ENCODE measurements around the gene CHST5. TPM values are rescaled to one million over a fixed set of nuclear protein-coding genes. Genes with fewer than 3 reads are reported as not detected.
"Not testable (repeated sequence)": the region's sequence is repeated elsewhere in the genome, so short reads cannot be mapped to it uniquely, and the experiment has no call there.

CHST5 gene
- total RNA-seq, 2 experiments from 2014 or later: not detected

DNA sequence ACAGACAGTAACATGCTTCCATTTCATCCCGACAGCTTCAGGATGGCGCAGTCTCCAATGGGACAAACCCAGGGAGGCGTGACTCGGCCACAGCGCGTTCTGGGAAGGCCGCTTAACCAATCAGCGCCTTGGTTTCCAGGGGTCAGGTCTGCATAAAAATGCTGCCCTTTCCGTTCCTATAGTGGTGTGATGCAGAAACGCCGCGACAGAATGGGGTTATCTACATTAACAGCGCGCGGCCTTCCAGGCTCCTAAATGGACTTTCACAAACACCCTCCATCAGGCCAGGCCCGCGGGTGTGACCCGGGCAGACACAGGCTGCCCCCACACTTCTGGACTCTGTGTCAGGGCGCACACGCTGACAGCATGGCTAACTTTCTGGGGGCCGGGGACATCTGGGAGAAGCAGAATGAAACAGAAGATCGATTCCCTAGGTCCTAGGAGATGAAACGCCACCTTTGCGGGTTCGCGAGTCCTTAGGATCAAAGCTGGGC is 19.4 kb upstream of the CHST5 start:
- H3K4me1 Mint-ChIP-seq (ENCODE audit: low read depth): peaks cover 13% of the 10 kb centered on the region
- H3K4me3 Mint-ChIP-seq: peak overlapping the region; percentile 88
- intact Hi-C loops (cut with DNase I, micrococcal nuclease): loop anchor here (5.0 to 10.0 kb wide), 2 partner anchors 888 to 1640 kb away; partner anchors contain the start of genes MON1B (in 1 of the 2), RFWD3 (in 1 of the 2) and SYCE1L (in 1 of the 2)
- H3K27ac Mint-ChIP-seq: peak overlapping the region; percentile 65
- DNase-seq: peak in 1 of 14 experiments; percentile 21
- TF ChIP-seq, protein P1, sequence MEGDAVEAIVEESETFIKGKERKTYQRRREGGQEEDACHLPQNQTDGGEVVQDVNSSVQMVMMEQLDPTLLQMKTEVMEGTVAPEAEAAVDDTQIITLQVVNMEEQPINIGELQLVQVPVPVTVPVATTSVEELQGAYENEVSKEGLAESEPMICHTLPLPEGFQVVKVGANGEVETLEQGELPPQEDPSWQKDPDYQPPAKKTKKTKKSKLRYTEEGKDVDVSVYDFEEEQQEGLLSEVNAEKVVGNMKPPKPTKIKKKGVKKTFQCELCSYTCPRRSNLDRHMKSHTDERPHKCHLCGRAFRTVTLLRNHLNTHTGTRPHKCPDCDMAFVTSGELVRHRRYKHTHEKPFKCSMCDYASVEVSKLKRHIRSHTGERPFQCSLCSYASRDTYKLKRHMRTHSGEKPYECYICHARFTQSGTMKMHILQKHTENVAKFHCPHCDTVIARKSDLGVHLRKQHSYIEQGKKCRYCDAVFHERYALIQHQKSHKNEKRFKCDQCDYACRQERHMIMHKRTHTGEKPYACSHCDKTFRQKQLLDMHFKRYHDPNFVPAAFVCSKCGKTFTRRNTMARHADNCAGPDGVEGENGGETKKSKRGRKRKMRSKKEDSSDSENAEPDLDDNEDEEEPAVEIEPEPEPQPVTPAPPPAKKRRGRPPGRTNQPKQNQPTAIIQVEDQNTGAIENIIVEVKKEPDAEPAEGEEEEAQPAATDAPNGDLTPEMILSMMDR (IDR thresholded peaks at IDR 0.05): no peak
- Histone ChIP-seq H3K4me3 (ENCODE audit: low read length) (peak overlapping the region; percentile 74), H3K27me3 (ENCODE audit: control insufficient read depth in 1 of 2, insufficient read depth in 2 of 2, low read length in 2 of 2) (peaks cover 0 to 3% of the 10 kb centered on the region in 2 experiments), H3K27ac (ENCODE audit: low read depth in 1 of 2, low read length in 2 of 2) (peak overlapping the region; percentile 58 to 82), H3K9me3 (ENCODE audit: control insufficient read depth in 1 of 2, insufficient read depth in 1 of 2, low read length in 2 of 2) (no peaks in the 10 kb centered on the region), H3K4me1 (ENCODE audit: insufficient read depth, low read length) (peaks cover 19% of the 10 kb centered on the region), H3K36me3 (ENCODE audit: insufficient read depth, low read length) (no peaks in the 10 kb centered on the region)
- CTCF ChIA-PET: interaction anchor here (1.0 to 3.5 kb wide), 9 partner anchors 10 to 356 kb away, joined by 3 to 17 read pairs (median 4); partner anchors contain the start of genes ADAT1 and GABARAPL2
- H3K27me3 Mint-ChIP-seq: peaks cover 8% of the 10 kb centered on the region
- POLR2A ChIA-PET: interaction anchor here (1.0 to 4.9 kb wide), 6 partner anchors 10 to 121 kb away, joined by 6 to 48 read pairs (median 18); partner anchors contain the start of genes ADAT1, CFDP1, GABARAPL2 and KARS1
- H3K36me3 Mint-ChIP-seq (ENCODE audit: low read depth): no peaks in the 10 kb centered on the region
- no peak for ATAC-seq (ENCODE audit: poor library complexity)
- H3K9me3 Mint-ChIP-seq: no peaks in the 10 kb centered on the region

DNA sequence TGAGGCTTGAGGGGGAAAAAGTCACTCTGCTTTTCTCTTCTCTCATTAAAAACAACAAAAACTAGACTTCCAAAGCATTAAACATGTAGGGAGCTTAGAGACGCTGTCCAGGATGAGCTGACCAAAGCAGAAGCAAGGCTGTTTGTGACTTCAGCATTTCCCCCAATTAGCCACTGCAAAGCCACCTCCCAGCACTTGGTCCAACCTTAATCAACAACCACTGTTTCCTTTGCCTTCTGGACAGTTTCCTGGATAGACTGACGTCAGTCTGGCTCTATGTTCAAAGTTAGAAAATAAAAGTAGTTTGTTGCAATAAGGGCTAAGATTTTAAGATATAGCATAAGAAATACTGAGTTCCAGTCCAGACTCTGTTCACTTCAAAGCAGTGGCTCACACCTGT is 17.0 kb upstream of the CHST5 start:
- DNase-seq (no peak), ATAC-seq (ENCODE audit: poor library complexity) (no peak)
- Histone ChIP-seq H3K36me3 (ENCODE audit: insufficient read depth, low read length) (no peaks in the 10 kb centered on the region), H3K4me1 (ENCODE audit: insufficient read depth, low read length) (peaks cover 23% of the 10 kb centered on the region), H3K4me3 (ENCODE audit: low read length) (no peak overlapping the region), H3K27me3 (ENCODE audit: control insufficient read depth in 1 of 2, insufficient read depth in 2 of 2, low read length in 2 of 2) (no peaks in the 10 kb centered on the region), H3K9me3 (ENCODE audit: control insufficient read depth in 1 of 2, insufficient read depth in 1 of 2, low read length in 2 of 2) (no peaks in the 10 kb centered on the region), H3K27ac (ENCODE audit: low read depth in 1 of 2, low read length in 2 of 2) (no peak overlapping the region)
- intact Hi-C loops (cut with DNase I, micrococcal nuclease): loop anchor here in 1 of 2 experiments (10.0 kb wide), 1 partner anchor 1642 kb away; the partner anchor contains the start of genes MON1B and SYCE1L
- peaks cover 8% of the 10 kb centered on the region for H3K27me3 Mint-ChIP-seq
- H3K36me3 Mint-ChIP-seq (ENCODE audit: low read depth): no peaks in the 10 kb centered on the region
- no peaks in the 10 kb centered on the region for H3K9me3 Mint-ChIP-seq
- H3K4me3 Mint-ChIP-seq: no peak overlapping the region
- ChIA-PET CTCF (interaction anchor here (2.0 to 2.9 kb wide), 2 partner anchors 35 to 89 kb away, joined by 5 to 15 read pairs; no protein-coding TSS in a partner anchor), POLR2A (no interaction called here)
- H3K4me1 Mint-ChIP-seq (ENCODE audit: low read depth): peaks cover 13% of the 10 kb centered on the region
- TF ChIP-seq, protein P1 (IDR thresholded peaks at IDR 0.05): no peak
- H3K27ac Mint-ChIP-seq: no peak overlapping the region

DNA sequence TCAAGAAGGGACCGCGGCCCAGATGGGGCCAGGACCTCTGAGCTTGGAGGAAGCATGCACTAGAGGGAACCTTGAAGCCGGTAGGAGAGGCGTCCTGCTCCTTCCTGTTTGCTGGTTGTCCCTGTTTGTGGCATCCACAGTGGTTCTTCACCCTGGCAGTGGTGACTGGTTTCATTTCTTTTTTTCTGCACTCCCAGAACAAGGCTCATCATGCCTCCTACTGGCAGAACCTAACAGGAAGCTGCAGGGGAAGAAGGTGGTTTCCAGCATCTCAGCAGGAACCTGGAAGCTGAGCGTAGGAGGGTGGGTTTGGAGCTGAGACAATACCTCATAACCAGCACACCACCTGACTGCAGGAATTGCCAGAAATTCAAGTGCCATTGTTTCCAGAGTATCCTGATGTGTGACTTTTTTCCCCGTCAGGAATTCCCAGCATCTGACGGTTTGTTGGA is 14.3 kb upstream of the CHST5 start:
- Histone ChIP-seq H3K4me1 (ENCODE audit: insufficient read depth, low read length) (peaks cover 9% of the 10 kb centered on the region), H3K27ac (ENCODE audit: low read depth in 1 of 2, low read length in 2 of 2) (no peak overlapping the region), H3K4me3 (ENCODE audit: low read length) (no peak overlapping the region), H3K36me3 (ENCODE audit: insufficient read depth, low read length) (no peaks in the 10 kb centered on the region), H3K9me3 (ENCODE audit: control insufficient read depth in 1 of 2, insufficient read depth in 1 of 2, low read length in 2 of 2) (no peaks in the 10 kb centered on the region), H3K27me3 (ENCODE audit: control insufficient read depth in 1 of 2, insufficient read depth in 2 of 2, low read length in 2 of 2) (no peaks in the 10 kb centered on the region)
- ChIA-PET CTCF (interaction anchor here (0.8 to 3.4 kb wide), 4 partner anchors 33 to 85 kb away, joined by 3 to 18 read pairs (median 4); no protein-coding TSS in a partner anchor), POLR2A (interaction anchor here (0.6 to 0.7 kb wide), 2 partner anchors 20 to 99 kb away, joined by 3 read pairs; no protein-coding TSS in a partner anchor)
- DNase-seq: peak in 4 of 14 experiments; percentile 14 to 76 (median 60)
- Mint-ChIP-seq H3K4me3 (no peak overlapping the region), H3K4me1 (ENCODE audit: low read depth) (peaks cover 1% of the 10 kb centered on the region), H3K27me3 (peaks cover 8% of the 10 kb centered on the region), H3K27ac (no peak overlapping the region), H3K9me3 (no peaks in the 10 kb centered on the region), H3K36me3 (ENCODE audit: low read depth) (no peaks in the 10 kb centered on the region)
- TF ChIP-seq, protein P1 (IDR thresholded peaks at IDR 0.05): no peak
- peak; percentile 73 for ATAC-seq (ENCODE audit: poor library complexity)
- intact Hi-C loops (cut with DNase I, micrococcal nuclease): loop anchor here in 1 of 2 experiments (10.0 kb wide), 1 partner anchor 1645 kb away; the partner anchor contains the start of genes MON1B and SYCE1L

DNA sequence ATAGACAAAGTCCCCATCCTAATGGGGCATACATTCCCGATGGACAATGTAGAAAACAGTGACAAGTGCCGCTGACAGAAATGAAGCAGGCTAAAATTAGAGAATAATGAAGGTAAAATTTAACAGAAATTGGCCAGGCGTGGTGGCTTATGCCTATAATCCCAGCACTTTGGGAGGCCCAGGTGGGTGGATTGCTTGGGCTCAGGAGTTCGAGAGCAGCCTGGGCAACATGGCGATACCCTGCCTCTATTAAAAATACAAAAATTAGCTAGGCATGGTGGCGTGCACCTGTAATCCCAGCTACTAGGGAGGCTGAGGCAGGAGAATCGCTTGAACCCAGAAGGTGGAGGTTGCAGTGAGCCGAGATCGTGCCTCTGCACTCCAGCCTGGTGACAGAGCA is 12.5 kb upstream of the CHST5 start:
- H3K36me3 ChIP-seq (ENCODE audit: insufficient read depth, low read length); H3K36me3 Mint-ChIP-seq (ENCODE audit: low read depth); intact Hi-C loops (cut with DNase I, micrococcal nuclease); H3K4me3 ChIP-seq (ENCODE audit: low read length); H3K27ac Mint-ChIP-seq; H3K9me3 Mint-ChIP-seq; H3K27me3 ChIP-seq (ENCODE audit: control insufficient read depth in 1 of 2, insufficient read depth in 2 of 2, low read length in 2 of 2); H3K4me1 ChIP-seq (ENCODE audit: insufficient read depth, low read length); ATAC-seq (ENCODE audit: poor library complexity); H3K9me3 ChIP-seq (ENCODE audit: control insufficient read depth in 1 of 2, insufficient read depth in 1 of 2, low read length in 2 of 2); H3K4me1 Mint-ChIP-seq (ENCODE audit: low read depth); H3K27me3 Mint-ChIP-seq; DNase-seq; H3K27ac ChIP-seq (ENCODE audit: low read depth in 1 of 2, low read length in 2 of 2); H3K4me3 Mint-ChIP-seq: not testable (repeated sequence)
- ChIA-PET CTCF (interaction anchor here (3.4 kb wide), 1 partner anchor 31 kb away, joined by 18 read pairs; no protein-coding TSS in a partner anchor), POLR2A (interaction anchor here (0.6 kb wide), 1 partner anchor 18 kb away, joined by 3 read pairs; no protein-coding TSS in a partner anchor)
